RWPE2 (cell line): ENCODE data around the gene KPNA3.

Experiments used
- ATAC-seq: fragments of 200-7000 bp; cut with Tn5 transposase; 3 replicates; pipeline ENCODE4 v1.9.1; 2021; ENCODE audit warnings: low read depth
- DNase-seq: peaks from one replicate; pipeline ENCODE4 v3.0.0-alpha.2; 2020; ENCODE audit warnings: low spot score
- H3K27ac ChIP-seq: fragments of 450-650 bp; 2 replicates; pipeline ENCODE4 v1.5.1; 2017; ENCODE audit warnings: mild to moderate bottlenecking; ENCODE audit not compliant: poor library complexity, severe bottlenecking
- H3K27me3 ChIP-seq: fragments of 250-450 bp; sonication (Bioruptor Pico); 2 replicates; pipeline ENCODE4 v1.5.1; 2021; ENCODE audit warnings: mild to moderate bottlenecking, moderate library complexity; ENCODE audit not compliant: insufficient read depth, poor library complexity, severe bottlenecking
- H3K36me3 ChIP-seq: fragments of 250-450 bp; sonication (Bioruptor Pico); 2 replicates; pipeline ENCODE4 v1.5.1; 2020; ENCODE audit warnings: low read depth, mild to moderate bottlenecking, moderate library complexity
- H3K4me1 ChIP-seq: fragments of 250-450 bp; sonication (Bioruptor Pico); 2 replicates; pipeline ENCODE4 v1.5.1; 2021; ENCODE audit warnings: mild to moderate bottlenecking, moderate library complexity; ENCODE audit not compliant: insufficient read depth, poor library complexity, severe bottlenecking
- H3K4me3 ChIP-seq: fragments of 250-450 bp; sonication (Bioruptor Pico); 2 replicates; pipeline ENCODE4 v1.5.1; 2021; ENCODE audit warnings: mild to moderate bottlenecking, moderate library complexity; ENCODE audit not compliant: severe bottlenecking
- H3K9me3 ChIP-seq: fragments of 250-450 bp; sonication (Bioruptor Pico); 2 replicates; pipeline ENCODE4 v1.5.1; 2021; ENCODE audit warnings: mild to moderate bottlenecking, moderate library complexity; ENCODE audit not compliant: severe bottlenecking
- TF ChIP-seq, protein P1 (sequence below): fragments of 450-650 bp; IDR thresholded peaks from one replicate; pipeline ENCODE4 v1.5.1; 2017; ENCODE audit warnings: mild to moderate bottlenecking, moderate library complexity; ENCODE audit not compliant: poor library complexity, severe bottlenecking

KPNA3 gene

GRCh38 chr13:49690133-49690994 is 102.1 kb downstream of the KPNA3 start:
- H3K27me3 ChIP-seq, result no peaks in the 10 kb centered on the region
- peak overlapping the region; percentile 98 for H3K4me3 ChIP-seq
- H3K36me3 ChIP-seq, result peaks cover 30% of the 10 kb centered on the region
- H3K4me1 ChIP-seq, result peaks cover 21% of the 10 kb centered on the region
- ATAC-seq, result no peak
- TF ChIP-seq, protein P1, sequence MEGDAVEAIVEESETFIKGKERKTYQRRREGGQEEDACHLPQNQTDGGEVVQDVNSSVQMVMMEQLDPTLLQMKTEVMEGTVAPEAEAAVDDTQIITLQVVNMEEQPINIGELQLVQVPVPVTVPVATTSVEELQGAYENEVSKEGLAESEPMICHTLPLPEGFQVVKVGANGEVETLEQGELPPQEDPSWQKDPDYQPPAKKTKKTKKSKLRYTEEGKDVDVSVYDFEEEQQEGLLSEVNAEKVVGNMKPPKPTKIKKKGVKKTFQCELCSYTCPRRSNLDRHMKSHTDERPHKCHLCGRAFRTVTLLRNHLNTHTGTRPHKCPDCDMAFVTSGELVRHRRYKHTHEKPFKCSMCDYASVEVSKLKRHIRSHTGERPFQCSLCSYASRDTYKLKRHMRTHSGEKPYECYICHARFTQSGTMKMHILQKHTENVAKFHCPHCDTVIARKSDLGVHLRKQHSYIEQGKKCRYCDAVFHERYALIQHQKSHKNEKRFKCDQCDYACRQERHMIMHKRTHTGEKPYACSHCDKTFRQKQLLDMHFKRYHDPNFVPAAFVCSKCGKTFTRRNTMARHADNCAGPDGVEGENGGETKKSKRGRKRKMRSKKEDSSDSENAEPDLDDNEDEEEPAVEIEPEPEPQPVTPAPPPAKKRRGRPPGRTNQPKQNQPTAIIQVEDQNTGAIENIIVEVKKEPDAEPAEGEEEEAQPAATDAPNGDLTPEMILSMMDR, result no peak
- H3K27ac ChIP-seq, result peak overlapping the region; percentile 71
- H3K9me3 ChIP-seq, result no peaks in the 10 kb centered on the region
- DNase-seq, result no peak

GRCh38 chr13:49683489-49683888 is 109.0 kb downstream of the KPNA3 start:
- Histone ChIP-seq H3K4me3 (no peak overlapping the region), H3K27ac (no peak overlapping the region), H3K9me3 (no peaks in the 10 kb centered on the region), H3K27me3 (no peaks in the 10 kb centered on the region), H3K4me1 (peaks cover 9% of the 10 kb centered on the region), H3K36me3 (peaks cover 36% of the 10 kb centered on the region)
- TF ChIP-seq, protein P1, result no peak
- DNase-seq (no peak), ATAC-seq (no peak)

DNA sequence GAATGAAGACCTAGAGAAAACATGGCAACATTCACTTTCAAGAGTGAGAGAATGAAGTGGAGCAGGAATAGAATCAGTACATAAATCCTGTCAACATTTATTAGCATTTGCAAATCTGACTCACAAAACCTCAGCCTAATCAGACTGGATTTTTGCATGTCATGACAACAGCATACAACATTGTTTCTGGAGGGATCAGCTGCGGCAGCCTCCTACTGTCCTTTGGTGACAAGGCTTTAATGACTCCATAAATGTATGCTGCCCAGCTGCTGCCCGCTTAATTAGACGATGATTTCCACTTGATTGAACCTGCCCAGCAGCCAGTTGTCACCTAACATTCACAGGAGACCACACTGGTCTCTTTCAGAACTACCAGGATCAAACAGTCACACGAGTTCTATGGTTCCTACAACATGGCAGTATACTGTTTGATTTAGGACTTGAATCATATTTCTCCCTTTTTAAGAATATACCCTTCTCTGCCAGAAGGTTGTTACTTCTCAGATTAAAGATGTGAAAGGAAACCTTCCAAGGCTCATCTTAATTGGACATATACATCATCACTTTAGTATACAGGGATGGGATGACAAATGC is 110.5 kb downstream of the KPNA3 start:
- TF ChIP-seq, protein P1, result no peak
- Histone ChIP-seq H3K4me3 (no peak overlapping the region), H3K4me1 (peaks cover 9% of the 10 kb centered on the region), H3K36me3 (peaks cover 27% of the 10 kb centered on the region), H3K9me3 (no peaks in the 10 kb centered on the region), H3K27me3 (no peaks in the 10 kb centered on the region), H3K27ac (no peak overlapping the region)
- DNase-seq (no peak), ATAC-seq (peak; percentile 53; the same call in 2 of the 3 replicates)

GRCh38 chr13:49679246-49679645 is 113.2 kb downstream of the KPNA3 start:
- Histone ChIP-seq H3K27ac (no peak overlapping the region), H3K36me3 (peaks cover 19% of the 10 kb centered on the region), H3K9me3 (no peaks in the 10 kb centered on the region), H3K27me3 (no peaks in the 10 kb centered on the region), H3K4me1 (peaks cover 9% of the 10 kb centered on the region), H3K4me3 (no peak overlapping the region)
- no peak for DNase-seq
- no peak for ATAC-seq
- TF ChIP-seq, protein P1, result no peak
